OCI-M2 (cell line): ENCODE data around the gene LRRC61.
A peak's percentile ranks its signal among the peaks of the same experiment; 100 is the strongest.
"Not testable (repeated sequence)": the region's sequence is repeated elsewhere in the genome, so short reads cannot be mapped to it uniquely, and the experiment has no call there.

ENCODE experiments used
- DNase-seq: peaks from one replicate; lab custom pipeline; 2025; ENCODE audit not compliant: unreplicated experiment; lab: John Stamatoyannopoulos, UW

LRRC61 gene

GRCh38 chr7:150322833-150323681, at the start of gene LRRC61, which contains the start of gene ACTR3C:
Gene LRRC61, plus strand, starts transcription at chr7:150323355. Its CDS starts 13,507 bp downstream, at chr7:150336862.
Gene ACTR3C, minus strand, starts transcription at chr7:150323545. Its CDS starts 28,249 bp downstream, at chr7:150295296.
- DNase-seq: peak; percentile 91

- peak; percentile 18 for DNase-seq
Measured at GRCh38 chr7:150276132-150276695, 46.9 kb upstream of the LRRC61 start.

- DNase-seq: not testable (repeated sequence)
Measured at GRCh38 chr7:150278383-150278782, 44.8 kb upstream of the LRRC61 start.

- DNase-seq: not testable (repeated sequence)
Measured at GRCh38 chr7:150281681-150282403, 41.3 kb upstream of the LRRC61 start.

- not testable (repeated sequence) for DNase-seq
Measured at GRCh38 chr7:150283111-150283510, 40.0 kb upstream of the LRRC61 start.

GRCh38 chr7:150283608-150284007, 39.5 kb upstream of the LRRC61 start:
- not testable (repeated sequence) for DNase-seq

GRCh38 chr7:150285849-150286754, 37.1 kb upstream of the LRRC61 start:
- not testable (repeated sequence) for DNase-seq

GRCh38 chr7:150287815-150288214, 35.3 kb upstream of the LRRC61 start:
- DNase-seq: not testable (repeated sequence)

- DNase-seq: not testable (repeated sequence)
Measured at GRCh38 chr7:150288816-150289215, 34.3 kb upstream of the LRRC61 start.

GRCh38 chr7:150290317-150290716, 32.8 kb upstream of the LRRC61 start:
- DNase-seq: not testable (repeated sequence)

- DNase-seq: not testable (repeated sequence)
Measured at GRCh38 chr7:150295027-150295426, 28.1 kb upstream of the LRRC61 start.

GRCh38 chr7:150295614-150296013, 27.5 kb upstream of the LRRC61 start:
- DNase-seq: not testable (repeated sequence)

- DNase-seq: not testable (repeated sequence)
Measured at GRCh38 chr7:150296802-150297201, 26.4 kb upstream of the LRRC61 start.

GRCh38 chr7:150297978-150298377, 25.2 kb upstream of the LRRC61 start:
- not testable (repeated sequence) for DNase-seq

GRCh38 chr7:150302908-150303310, 20.2 kb upstream of the LRRC61 start:
- not testable (repeated sequence) for DNase-seq

GRCh38 chr7:150304499-150305258, 18.5 kb upstream of the LRRC61 start:
- not testable (repeated sequence) for DNase-seq

- DNase-seq: not testable (repeated sequence)
Measured at GRCh38 chr7:150305259-150305902, 17.8 kb upstream of the LRRC61 start.

GRCh38 chr7:150305903-150306284, 17.3 kb upstream of the LRRC61 start:
- DNase-seq: not testable (repeated sequence)

GRCh38 chr7:150306377-150306776, 16.8 kb upstream of the LRRC61 start:
- not testable (repeated sequence) for DNase-seq
